ENCODE data around the gene PADI1.

DNA sequence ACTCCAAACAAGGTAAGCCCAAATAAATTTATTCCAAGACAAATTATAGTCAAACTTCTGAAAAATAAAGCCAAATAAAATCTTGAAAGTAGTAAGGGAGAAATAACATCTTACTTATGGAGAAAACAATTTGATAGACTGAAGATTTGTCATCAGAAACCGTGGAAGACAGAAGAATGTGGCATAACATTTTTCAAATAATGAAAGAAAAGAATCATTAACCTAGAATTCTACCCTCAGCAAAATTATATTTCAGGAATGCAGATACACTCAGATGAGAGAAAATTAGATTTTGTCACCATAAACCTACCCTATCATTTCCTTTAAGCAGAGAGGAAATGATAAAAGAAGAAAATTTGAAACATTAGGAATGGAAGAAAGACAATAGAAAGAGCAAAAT, 27.3 kb upstream of the PADI1 start:
- TF ChIP-seq, protein P1, sequence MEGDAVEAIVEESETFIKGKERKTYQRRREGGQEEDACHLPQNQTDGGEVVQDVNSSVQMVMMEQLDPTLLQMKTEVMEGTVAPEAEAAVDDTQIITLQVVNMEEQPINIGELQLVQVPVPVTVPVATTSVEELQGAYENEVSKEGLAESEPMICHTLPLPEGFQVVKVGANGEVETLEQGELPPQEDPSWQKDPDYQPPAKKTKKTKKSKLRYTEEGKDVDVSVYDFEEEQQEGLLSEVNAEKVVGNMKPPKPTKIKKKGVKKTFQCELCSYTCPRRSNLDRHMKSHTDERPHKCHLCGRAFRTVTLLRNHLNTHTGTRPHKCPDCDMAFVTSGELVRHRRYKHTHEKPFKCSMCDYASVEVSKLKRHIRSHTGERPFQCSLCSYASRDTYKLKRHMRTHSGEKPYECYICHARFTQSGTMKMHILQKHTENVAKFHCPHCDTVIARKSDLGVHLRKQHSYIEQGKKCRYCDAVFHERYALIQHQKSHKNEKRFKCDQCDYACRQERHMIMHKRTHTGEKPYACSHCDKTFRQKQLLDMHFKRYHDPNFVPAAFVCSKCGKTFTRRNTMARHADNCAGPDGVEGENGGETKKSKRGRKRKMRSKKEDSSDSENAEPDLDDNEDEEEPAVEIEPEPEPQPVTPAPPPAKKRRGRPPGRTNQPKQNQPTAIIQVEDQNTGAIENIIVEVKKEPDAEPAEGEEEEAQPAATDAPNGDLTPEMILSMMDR (IDR thresholded peaks at IDR 0.05), result no peak
- TF ChIP-seq POLR2A (IDR thresholded peaks at IDR 0.05), result no peak
